ENCODE measurements around the gene SDC1.

Gene SDC1

GRCh38 chr2:20221555-20221973 lies 3.4 kb downstream of the SDC1 start:
- no peak for TF ChIP-seq CTCF (IDR thresholded peaks at IDR 0.05; ENCODE audit: low read depth, low read length)
- Histone ChIP-seq H3K4me1 (peaks cover 16% of the 10 kb centered on the region), H3K4me3 (ENCODE audit: low read depth, low read length) (no peak overlapping the region), H3K9me3 (no peaks in the 10 kb centered on the region), H3K36me3 (no peaks in the 10 kb centered on the region), H3K27me3 (peaks cover 4% of the 10 kb centered on the region; the same call in 1 of the 2 replicates)
- no peak for DNase-seq

- no peak overlapping the region for H3K4me3 ChIP-seq (ENCODE audit: low read depth, low read length)
- H3K4me1 ChIP-seq, result peaks cover 16% of the 10 kb centered on the region
Observed at GRCh38 chr2:20220806-20221554, 4.0 kb downstream of the SDC1 start.

GRCh38 chr2:20219763-20220380 lies 5.1 kb downstream of the SDC1 start:
- H3K27me3 ChIP-seq, result peaks cover 4% of the 10 kb centered on the region; the same call in 1 of the 2 replicates
- H3K36me3 ChIP-seq, result no peaks in the 10 kb centered on the region
- no peaks in the 10 kb centered on the region for H3K9me3 ChIP-seq
- peaks cover 16% of the 10 kb centered on the region for H3K4me1 ChIP-seq
- no peak for DNase-seq
- H3K4me3 ChIP-seq (ENCODE audit: low read depth, low read length), result no peak overlapping the region
- TF ChIP-seq CTCF (IDR thresholded peaks at IDR 0.05; ENCODE audit: low read depth, low read length), result no peak

More at GRCh38 chr2:20220806-20221554, 4.0 kb downstream of the SDC1 start:
- no peak for DNase-seq
- no peaks in the 10 kb centered on the region for H3K9me3 ChIP-seq
- peaks cover 4% of the 10 kb centered on the region; the same call in 1 of the 2 replicates for H3K27me3 ChIP-seq
- no peaks in the 10 kb centered on the region for H3K36me3 ChIP-seq
- TF ChIP-seq CTCF (IDR thresholded peaks at IDR 0.05; ENCODE audit: low read depth, low read length), result no peak

GRCh38 chr2:20218331-20219320 lies 6.3 kb downstream of the SDC1 start:
- Histone ChIP-seq H3K27me3 (no peaks in the 10 kb centered on the region; the same call in 1 of the 2 replicates), H3K36me3 (no peaks in the 10 kb centered on the region), H3K4me3 (ENCODE audit: low read depth, low read length) (no peak overlapping the region), H3K9me3 (no peaks in the 10 kb centered on the region), H3K4me1 (peaks cover 16% of the 10 kb centered on the region)
- DNase-seq, result no peak
- TF ChIP-seq CTCF (IDR thresholded peaks at IDR 0.05; ENCODE audit: low read depth, low read length), result no peak

- Histone ChIP-seq H3K4me3 (ENCODE audit: low read depth, low read length) (no peak overlapping the region), H3K27me3 (no peaks in the 10 kb centered on the region), H3K4me1 (peaks cover 9% of the 10 kb centered on the region), H3K36me3 (no peaks in the 10 kb centered on the region), H3K9me3 (no peaks in the 10 kb centered on the region)
- no peak for TF ChIP-seq CTCF (IDR thresholded peaks at IDR 0.05; ENCODE audit: low read depth, low read length)
- no peak for DNase-seq
Observed at GRCh38 chr2:20217041-20217970, 7.6 kb downstream of the SDC1 start.
